ENCODE measurements around the gene PTPRN2.
"Not testable (repeated sequence)": the region's sequence is repeated elsewhere in the genome, so short reads cannot be mapped to it uniquely, and the experiment has no call there.

PTPRN2 gene

DNA sequence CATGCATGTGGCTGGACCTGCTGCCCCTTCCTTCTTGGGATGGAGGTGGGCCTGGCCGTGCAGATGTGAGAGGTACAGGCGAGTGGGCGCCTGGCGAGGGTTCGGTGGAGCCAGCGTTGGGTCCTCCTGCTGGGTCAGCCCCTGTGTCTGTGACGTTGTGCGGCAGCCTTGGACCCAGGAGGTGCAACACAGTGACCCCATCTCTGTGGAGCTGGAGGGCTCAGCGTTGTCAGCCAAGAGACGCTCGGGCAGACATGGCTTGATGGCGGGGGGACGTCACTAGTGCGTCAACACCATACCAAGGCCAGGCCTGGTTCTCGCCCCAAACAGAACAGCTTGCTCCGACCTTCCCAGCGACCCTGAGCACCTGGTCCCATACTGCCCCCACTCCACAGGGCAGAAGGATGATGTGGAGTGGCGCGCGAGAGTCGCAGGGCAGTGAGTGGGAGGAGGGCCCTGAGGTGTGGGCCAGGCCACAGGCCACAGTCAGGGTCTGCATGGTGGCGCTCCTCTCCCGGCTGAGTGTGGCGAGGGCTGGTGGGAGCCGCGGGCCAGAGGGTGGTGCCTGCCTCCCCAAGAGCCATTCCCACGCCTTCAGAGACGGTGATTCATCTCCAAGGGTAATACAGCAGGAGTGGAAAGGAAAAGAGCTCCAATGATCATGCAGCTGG is 1066.4 kb downstream of the PTPRN2 start:
- DNase-seq, result no peak

DNA sequence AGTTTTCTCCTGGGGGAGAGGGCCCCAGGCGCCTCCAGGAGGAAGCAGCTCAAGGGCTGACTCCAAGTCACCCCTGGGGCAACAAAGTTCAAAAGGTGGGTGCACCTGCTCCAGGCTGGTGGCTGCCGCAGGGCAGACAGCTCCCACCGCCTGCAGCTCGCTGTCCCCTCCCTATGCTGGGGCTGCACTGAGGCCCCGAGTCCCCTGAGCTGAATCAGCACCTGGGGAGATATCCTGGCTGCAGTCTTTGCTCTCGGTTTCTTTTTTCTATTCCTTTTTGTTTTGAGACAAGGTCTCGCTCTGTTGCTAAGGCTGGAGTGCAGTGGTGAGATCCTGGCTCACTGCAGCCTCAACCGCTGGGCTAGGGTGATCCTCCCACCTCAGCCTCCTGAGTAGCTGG is 1067.4 kb downstream of the PTPRN2 start:
- DNase-seq, result no peak

DNA sequence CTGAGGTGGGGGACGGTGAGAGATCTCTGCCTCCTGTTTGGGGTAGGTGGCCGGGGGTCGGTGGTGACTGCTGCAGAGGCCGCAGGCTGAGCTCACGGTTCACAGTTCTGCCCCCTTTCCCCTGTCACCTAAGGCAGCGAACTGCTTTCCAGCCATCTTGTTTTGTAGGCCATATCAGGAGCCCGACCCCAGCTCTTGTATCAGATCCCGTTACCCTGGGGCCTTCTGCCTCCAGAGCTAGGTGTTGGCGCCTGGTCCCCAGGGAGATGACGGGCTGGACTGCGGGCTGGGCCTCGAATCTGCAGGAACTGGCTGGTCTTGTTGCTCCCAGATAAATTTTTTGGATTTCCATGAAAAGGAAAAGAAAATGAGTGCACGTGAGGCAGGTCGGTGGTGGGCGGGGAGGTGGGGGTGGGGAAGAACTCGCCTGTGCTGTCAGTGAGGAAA is 1067.8 kb downstream of the PTPRN2 start:
- DNase-seq, result no peak

DNA sequence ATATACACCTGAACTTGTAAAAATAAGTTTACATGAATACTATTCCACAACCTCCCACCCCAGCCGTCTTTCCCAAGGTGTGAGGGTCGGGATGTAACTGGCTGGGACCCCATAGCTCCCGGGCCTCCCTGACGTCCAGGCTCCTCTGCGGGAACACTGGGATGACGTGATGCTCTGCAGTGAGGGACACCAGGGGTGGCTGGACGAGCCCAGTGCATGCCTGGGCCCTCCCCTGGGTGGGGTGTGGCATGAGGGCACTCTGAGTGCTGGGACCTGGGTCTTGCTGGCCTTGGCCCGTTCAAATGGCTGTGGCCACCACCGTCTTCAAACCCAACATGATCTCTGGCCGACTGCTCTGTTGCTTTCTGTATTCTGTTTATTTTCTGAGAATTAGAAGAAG is 1068.4 kb downstream of the PTPRN2 start:
- DNase-seq, result no peak

DNA sequence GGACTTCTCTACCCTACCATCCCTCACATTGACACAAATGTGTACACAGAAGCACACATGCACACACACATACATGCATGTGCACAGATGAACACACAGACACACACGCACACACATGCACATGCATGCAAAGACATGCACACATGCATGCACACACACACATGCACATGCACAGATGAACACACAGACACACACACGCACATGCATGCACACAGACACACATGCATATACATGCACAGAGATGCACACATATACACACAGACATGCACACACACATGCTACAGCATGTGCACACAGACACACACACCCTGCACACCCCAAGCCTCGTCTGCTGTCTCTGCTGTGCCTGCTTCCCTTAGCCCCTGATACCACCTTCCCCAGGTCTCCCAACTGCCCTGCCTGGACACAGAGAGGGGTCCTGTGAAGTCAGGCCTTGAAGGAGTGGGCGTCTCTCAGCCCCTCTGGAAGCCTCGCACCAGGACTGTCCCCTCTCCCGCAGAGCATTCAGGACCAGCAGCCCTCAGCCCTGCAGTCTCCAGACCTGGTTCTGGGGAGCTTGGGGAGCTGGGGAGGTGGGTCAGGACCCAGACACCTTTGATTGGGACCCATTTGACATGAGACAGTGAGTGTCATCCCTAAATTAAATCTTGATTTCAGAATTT is 1069.0 kb downstream of the PTPRN2 start:
- DNase-seq, result no peak

DNA sequence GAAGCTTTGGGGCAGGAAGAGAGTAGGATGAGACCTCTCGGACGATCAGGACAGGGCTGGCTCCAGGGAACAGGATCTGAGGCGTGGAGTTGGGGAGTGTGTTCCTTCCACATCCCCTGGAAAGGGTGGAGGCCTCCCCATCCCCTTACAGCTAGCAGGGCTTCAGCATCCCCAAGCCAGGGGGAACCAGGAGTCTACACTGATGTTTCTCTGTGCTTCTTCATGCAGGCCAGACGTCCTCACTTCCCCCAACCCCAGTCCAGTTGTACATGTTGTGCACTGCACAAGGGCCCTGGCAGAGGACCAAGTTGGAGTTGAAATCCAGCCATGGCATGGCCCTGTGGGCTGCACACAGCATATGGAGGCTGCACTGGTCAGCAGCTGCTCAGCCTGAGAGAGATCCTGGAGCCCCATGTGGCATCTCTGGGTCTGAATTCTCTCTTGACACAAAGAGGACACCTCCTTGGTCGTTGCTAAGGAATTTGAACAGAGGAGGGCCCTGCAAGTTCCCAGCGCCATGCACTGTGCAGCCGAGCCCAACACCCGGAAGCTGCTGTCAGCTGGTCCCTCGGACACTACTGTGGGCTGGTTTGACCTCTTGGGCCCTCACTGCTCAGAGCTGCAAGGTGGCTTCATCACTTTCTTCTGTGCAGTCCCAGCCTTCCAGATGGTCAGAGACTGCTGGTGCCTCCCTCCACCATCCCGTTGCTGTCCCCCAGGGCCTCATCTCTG is 1069.7 kb downstream of the PTPRN2 start:
- no peak for DNase-seq

DNA sequence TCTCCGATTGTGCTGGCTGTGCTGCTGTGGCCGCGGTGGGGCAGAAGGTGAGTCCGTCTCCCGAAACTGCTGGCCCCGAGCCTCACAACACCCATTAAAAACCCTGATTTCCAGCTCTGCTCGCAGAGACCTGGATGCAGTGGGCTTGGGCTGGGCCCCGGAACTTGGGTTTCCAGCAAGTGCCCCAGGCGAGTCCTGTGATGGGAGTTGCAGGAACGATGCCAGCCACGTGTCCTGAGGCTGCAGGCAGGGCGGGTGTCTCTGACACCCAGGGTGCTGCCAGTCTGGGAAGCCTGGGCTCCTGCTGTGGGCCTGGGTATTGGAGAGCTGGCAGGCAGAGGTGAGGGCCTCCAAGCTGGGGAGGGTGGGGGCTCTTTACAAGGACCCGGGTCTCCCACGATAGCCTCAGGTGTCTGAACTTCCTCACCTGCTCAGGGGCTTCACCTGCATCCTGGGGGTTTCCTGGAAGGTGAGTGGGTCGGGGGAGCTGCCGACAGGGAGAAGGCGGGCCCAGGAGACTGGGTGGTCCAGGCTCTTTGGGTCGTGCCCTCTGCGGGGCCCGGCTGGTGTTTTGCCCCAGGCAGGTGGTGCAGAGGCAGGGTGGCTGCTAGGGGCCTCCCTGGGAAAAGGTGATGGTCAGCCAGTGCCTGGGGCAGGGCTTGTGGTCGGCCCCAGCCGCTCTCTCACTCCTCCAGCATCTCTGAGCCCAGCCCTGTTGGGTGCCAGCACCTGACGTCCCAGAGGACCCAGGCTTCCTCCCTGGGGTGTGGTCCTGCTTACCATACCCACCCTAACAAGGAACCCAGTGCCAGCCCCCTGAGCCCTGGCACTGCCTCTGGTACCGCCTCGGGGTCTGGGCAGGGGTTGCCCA is 1070.5 kb downstream of the PTPRN2 start:
- no peak for DNase-seq

DNA sequence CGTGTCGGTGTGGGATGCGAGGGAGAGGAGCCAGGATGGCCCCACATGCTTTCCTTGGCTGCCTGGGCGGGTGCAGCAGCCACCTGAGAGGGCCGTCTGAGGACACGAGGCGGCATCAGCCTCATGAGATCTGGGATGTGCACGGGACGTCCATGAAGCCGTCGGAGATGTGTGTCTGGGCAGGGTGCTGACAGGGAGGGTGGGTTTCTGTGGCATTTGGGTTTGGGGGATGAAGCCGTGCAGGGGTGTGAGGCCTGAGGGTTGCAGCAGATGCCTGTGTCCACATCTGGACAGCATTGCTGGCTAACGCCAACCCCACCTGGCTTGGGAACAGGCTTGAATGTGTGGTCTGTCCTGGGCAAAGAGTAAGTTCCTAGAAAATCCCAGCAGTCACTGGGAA is 1071.3 kb downstream of the PTPRN2 start:
- DNase-seq, result no peak

DNA sequence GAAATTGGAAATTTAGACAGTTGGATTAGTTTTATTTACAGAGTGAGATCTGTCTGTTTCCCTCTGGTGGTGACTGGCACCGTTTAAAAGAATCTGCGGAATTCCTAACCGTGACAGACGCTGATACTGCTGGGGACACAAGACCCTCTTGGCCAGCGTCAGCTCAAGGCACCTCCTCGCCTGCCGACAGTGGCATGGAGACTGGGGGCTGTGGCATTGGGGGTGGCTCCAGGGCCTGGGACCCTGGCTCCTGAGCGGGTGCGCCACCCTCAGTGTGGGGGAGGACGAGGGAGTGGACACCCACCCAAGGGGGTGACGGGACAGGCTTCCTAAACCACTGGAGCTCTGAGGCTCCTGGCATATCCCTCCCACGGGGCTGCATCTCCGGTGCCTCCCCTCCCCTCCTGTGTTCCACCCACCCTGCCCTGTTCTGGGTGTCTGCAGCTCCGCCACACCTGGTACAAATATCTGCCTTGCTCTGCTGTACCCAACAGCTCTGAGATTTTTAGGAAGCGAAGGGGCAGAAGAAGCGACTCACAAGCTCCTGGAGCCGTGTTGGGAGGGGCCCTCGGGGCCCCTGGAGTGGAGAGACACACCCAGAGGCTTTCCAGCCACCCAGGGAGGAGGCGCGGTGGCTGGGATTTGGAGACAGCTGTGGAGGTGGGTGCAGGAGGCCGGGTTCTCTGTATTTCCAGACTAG is 1072.1 kb downstream of the PTPRN2 start:
- no peak for DNase-seq

DNA sequence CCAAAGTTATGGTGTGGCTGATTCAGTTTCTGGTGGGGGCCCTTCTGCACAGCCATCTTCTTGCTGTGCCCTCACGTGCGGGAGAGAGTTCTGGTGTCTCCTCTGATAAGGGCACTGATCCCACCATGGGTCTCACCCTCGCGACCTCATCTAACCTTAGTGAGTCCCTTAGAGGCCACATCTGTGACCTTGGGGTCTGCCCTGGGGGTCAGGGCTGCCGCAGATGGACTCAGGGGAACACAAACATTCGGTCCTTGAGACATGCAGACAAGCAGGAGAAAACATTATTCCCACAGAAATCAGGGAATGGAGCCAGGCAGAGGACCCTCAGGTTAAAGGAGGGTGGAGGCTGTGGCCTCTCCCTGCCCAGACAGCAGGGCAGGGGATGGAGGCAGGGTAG is 1072.9 kb downstream of the PTPRN2 start:
- no peak for DNase-seq

DNA sequence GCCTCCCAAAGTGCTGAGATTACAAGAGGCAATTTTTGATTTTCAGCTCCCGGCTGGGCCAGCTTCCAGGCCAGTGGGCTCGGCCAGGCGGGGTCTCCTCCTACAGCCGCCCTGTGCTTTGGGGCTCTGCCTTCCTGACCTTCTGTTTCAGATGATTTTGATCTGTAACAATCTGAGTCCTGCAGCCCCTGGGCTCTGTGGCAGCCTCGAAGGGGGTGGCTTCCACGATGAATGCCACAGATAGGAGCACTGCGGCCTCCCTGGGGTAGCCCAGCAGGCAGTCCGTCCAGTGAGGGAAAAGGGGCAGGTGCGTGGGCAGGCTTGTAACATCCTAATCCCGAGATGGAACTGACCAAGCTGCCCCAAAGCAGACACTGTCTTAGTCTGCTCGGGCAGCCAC is 1073.3 kb downstream of the PTPRN2 start:
- DNase-seq, result no peak

DNA sequence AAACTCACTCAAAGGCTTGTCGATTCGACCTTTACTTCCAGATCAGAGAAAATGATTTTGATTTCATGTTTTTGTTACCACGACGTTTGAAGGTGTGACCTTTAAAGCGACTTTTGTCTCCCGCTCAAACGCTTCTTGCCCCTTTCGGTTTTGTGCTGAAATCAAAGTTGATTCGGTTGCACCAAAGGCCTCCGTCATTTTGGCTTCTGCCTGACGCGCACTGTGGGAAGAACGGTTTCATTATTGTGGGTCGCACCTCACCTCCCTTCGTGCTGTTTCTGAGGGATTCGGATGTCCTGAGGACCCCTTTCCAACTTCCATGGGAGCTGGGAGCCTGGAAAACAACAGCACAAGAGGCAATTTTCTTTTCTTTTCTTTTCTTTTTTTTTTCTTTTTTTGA is 1073.9 kb downstream of the PTPRN2 start:
- no peak for DNase-seq

DNA sequence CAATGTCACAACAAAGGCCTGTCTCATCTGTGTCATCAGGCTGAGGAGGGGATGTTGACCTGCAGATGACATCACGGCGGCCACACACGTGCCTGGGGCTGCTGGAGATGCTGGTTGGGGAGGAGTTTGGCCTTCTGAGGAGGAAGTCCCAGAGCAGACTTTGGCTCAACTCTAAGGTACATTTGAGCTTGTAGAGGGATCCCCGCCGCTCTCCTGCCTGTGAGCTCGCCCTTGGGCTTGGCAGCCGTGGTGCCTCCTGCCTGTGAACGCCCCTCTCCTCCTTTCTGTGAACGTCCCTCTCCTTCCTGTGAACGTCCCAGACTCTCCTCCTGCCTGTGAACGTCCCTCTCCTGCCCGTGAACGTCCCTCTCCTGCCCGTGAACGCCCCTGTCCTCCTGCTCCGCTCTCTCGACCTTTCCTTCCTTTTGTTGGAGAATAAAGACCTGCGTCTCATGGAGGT is 1074.4 kb downstream of the PTPRN2 start:
- DNase-seq, result no peak

DNA sequence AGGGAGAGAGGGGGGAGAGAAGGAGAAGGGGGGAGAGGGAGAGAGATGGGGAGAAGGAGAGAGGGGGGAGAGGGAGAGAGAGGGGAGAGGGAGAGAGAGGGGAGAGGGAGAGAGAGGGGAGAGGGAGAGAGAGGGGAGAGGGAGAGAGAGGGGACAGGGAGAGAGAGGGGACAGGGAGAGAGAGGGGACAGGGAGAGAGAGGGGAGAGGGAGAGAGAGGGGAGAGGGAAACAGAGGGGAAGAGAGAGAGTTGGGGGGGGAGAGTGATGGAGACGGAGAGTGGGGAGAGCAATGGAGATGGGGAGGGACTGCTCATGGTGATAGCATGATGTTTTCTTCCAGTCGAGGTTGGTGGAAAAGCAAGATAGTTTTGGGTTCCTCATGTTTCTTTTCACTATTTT is 1078.4 kb downstream of the PTPRN2 start:
- no peak for DNase-seq

DNA sequence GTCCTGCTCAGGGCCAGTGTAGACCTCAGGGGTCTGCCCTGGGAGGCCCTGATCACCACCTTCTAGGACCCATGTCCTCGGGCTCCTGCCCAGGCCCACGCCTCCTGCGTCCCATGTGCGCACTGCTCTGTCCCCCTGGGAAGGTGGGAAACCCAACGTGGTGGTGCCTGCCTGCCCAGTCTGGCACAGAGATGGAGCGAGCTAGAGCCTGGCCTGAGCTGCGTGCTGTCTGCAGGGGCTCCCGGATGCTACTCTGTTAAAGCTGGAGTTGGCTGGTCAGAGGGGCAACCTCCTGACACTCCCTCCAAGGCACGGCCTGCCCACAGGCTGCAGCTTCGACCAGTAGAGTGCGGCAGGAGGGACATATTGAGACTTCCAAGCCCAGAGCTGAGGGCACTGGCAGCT is 1079.1 kb downstream of the PTPRN2 start:
- DNase-seq, result no peak

DNA sequence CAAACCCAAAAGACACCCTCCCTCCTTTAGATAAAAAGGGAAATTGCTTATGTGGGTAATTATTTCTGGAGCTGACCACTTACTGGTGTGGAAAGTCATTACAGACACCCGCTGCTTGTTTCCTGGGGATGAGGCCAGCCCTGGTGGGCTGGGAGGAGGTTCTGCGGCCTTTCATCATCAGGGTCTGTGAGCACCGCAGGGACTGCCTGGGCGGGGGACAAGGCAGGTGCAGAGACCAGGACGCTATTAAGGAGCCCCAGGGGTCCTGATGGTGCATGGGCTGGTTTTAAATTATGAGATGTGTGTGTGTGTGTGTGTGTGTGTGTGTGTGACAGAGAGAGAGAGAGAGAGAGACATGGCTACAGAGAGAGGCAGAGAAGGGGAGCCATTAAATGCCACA is 1079.6 kb downstream of the PTPRN2 start:
- no peak for DNase-seq

DNA sequence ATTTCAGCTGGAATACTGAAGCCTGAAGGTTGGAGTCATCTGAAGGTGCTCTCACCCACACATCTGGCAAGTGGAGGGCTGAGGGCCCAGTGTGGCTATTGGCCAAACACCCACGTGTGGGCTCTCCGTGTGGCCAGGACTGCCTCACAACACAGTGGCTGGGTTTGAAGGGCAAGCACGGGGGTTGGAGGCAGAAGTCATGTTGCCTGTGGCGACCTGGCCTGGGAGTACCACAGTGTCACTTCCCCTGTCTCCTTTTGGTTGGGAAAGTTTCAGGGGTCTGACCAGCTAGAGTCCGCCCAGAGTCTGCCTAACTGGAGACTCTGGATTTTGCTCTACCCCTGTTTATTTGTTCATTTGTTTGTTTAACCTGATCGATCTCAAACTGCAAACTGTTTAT is 1081.4 kb downstream of the PTPRN2 start:
- DNase-seq, result no peak

DNA sequence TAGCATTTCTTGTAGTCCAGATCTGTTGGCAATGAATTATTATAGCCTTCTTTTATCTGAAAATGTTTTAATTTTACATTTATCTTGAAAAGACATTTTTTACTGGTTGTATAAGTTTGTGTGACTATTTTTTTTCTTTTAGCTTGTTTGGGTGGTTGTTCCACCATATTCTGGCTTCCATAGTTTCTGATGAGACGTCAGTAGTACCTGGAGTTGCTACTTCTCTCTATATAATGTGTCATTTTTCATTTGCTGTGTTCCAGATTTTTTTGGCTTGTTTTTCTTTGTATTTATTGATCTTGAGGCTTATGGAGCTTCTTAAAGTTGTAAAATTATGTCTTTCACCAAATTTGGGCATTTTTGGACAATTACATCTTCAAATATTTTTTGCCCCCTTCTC is 1082.0 kb downstream of the PTPRN2 start:
- DNase-seq, result no peak

DNA sequence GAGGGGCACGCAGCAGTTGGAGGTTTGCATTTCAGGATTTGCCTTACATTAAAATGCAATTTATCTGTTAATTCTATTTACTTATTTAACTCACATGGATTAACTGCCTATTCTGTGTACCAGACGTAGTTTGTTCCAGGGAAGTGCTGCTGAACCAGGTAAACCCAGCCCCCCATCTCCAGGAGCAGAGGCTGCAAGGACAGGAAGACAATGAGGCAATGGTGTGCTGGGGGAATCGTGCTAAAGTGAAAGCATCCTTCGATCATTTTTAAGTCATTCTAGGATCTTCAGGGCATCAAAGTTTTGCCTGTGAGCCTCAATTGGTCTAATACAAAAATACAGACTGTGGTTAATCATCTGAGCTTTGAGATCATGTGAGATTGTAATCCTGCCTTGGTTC is 1084.4 kb downstream of the PTPRN2 start:
- DNase-seq, result no peak

DNA sequence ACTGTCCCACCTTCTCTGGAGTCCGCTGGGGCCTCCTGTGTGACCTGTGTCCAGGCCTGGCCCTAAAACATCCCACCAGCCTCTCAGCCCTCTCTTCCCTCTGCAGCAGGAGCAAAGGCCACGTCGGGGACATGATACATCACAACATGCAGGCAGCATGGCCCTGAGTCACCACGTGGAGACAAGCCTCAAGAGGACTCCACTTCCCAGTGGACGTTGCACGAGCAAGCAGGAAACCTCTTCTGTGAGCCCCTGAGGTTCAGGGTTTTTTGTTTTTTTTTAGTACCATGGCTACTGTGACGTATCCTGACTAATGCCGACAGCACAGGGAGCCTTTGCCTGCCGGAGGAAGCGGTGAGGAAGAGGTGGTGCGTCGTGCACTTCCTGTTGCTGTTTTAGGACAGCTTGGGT is 1084.9 kb downstream of the PTPRN2 start:
- DNase-seq, result no peak

DNA sequence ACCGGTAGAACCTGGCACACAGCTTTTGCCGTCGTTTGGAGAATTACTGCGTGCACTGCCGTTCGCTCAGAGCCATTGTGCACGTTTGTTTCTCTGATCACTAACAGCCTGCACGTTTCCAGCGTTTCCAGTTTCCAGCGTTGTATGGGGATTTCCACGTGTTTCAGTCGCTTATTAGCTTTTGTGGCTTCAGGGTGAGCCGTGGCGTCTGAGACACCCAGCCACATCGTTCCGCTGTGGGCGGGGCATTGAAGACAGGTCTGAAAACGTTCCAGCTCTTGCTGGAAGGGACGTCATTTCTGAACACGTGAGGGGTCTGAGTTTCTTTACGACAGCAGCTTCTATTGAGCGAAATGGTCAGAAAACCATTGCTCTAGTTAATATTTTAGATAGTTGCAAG is 1086.0 kb downstream of the PTPRN2 start:
- DNase-seq, result no peak

DNA sequence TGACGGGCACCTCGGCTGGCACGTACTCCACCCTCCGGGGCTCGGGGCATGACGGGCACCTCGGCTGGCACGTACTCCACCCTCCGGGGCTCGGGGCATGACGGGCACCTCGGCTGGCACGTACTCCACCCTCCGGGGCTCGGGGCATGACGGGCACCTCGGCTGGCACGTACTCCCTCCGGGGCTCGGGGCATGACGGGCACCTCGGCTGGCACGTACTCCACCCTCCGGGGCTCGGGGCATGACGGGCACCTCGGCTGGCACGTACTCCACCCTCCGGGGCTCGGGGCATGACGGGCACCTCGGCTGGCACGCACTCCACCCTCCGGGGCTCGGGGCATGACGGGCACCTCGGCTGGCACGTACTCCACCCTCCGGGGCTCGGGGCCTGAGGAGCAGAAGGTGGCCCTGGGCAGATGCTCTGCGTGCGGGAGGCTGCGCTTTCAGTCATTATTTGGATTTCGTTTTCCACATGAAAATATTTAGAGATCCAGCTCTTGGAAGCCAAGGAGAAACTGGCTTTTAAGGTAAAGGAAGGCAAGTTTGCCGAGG is 1086.6 kb downstream of the PTPRN2 start:
- DNase-seq, result not testable (repeated sequence)
